Epithelial cell of prostate (primary cell): ENCODE results near the gene CRLF2.
"Not testable (repeated sequence)": the region's sequence is repeated elsewhere in the genome, so short reads cannot be mapped to it uniquely, and the experiment has no call there.

ENCODE experiments used
- DNase-seq: peaks from one replicate; pipeline ENCODE4 v3.0.0-alpha.2; 2011; ENCODE audit warnings: low read depth, low spot score
- H3K27ac ChIP-seq: fragments of 450-650 bp; 2 replicates; pipeline ENCODE4 v1.5.1; 2017; ENCODE audit warnings: mild to moderate bottlenecking

Gene CRLF2

GRCh38 chrX:1212532-1212931 is at the start of gene CRLF2:
CRLF2 (minus strand) TSS chrX:1212649; CDS start chrX:1212634, 15 bp downstream.
- H3K27ac ChIP-seq: no peak within 1 kb of the TSS
- DNase-seq: no peak

- not testable (repeated sequence) for DNase-seq, H3K27ac ChIP-seq
Observed at GRCh38 chrX:1261771-1262170, 49.3 kb upstream of the CRLF2 start.

GRCh38 chrX:1261285-1261684 is 48.8 kb upstream of the CRLF2 start:
- no peak overlapping the region for H3K27ac ChIP-seq
- no peak for DNase-seq

GRCh38 chrX:1252861-1253260 is 40.4 kb upstream of the CRLF2 start:
- no peak overlapping the region for H3K27ac ChIP-seq
- no peak for DNase-seq

GRCh38 chrX:1249101-1249887 is 36.8 kb upstream of the CRLF2 start:
- DNase-seq: no peak
- no peak overlapping the region for H3K27ac ChIP-seq

- H3K27ac ChIP-seq: no peak overlapping the region
- DNase-seq: no peak
Observed at GRCh38 chrX:1248331-1249061, 36.0 kb upstream of the CRLF2 start.

GRCh38 chrX:1246816-1247215 is 34.4 kb upstream of the CRLF2 start:
- H3K27ac ChIP-seq: no peak overlapping the region
- no peak for DNase-seq

GRCh38 chrX:1244164-1245076 is 32.0 kb upstream of the CRLF2 start:
- no peak for DNase-seq

GRCh38 chrX:1242891-1243402 is 30.5 kb upstream of the CRLF2 start:
- DNase-seq: peak; percentile 51
- no peak overlapping the region for H3K27ac ChIP-seq

More at GRCh38 chrX:1244164-1245076, 32.0 kb upstream of the CRLF2 start:
- H3K27ac ChIP-seq: no peak overlapping the region

- H3K27ac ChIP-seq, DNase-seq: not testable (repeated sequence)
Observed at GRCh38 chrX:1240551-1240950, 28.1 kb upstream of the CRLF2 start.

- no peak overlapping the region for H3K27ac ChIP-seq
- DNase-seq: no peak
Observed at GRCh38 chrX:1239681-1240142, 27.3 kb upstream of the CRLF2 start.

- H3K27ac ChIP-seq: no peak overlapping the region
- DNase-seq: no peak
Observed at GRCh38 chrX:1231850-1232465, 19.5 kb upstream of the CRLF2 start.

- DNase-seq, H3K27ac ChIP-seq: not testable (repeated sequence)
Observed at GRCh38 chrX:1228101-1228500, 15.7 kb upstream of the CRLF2 start.

- DNase-seq: no peak
Observed at GRCh38 chrX:1226249-1226648, 13.8 kb upstream of the CRLF2 start.

GRCh38 chrX:1224954-1225353 is 12.5 kb upstream of the CRLF2 start:
- no peak overlapping the region for H3K27ac ChIP-seq
- DNase-seq: no peak

More at GRCh38 chrX:1226249-1226648, 13.8 kb upstream of the CRLF2 start:
- H3K27ac ChIP-seq: no peak overlapping the region

- DNase-seq: no peak
- no peak overlapping the region for H3K27ac ChIP-seq
Observed at GRCh38 chrX:1223242-1223600, 10.8 kb upstream of the CRLF2 start.

GRCh38 chrX:1222531-1223241 is 10.2 kb upstream of the CRLF2 start:
- H3K27ac ChIP-seq: no peak overlapping the region
- DNase-seq: no peak

GRCh38 chrX:1221296-1221845 is 8.9 kb upstream of the CRLF2 start:
- no peak overlapping the region for H3K27ac ChIP-seq
- no peak for DNase-seq

- H3K27ac ChIP-seq: no peak overlapping the region
- no peak for DNase-seq
Observed at GRCh38 chrX:1218286-1218685, 5.8 kb upstream of the CRLF2 start.
